ENCODE results near the gene NEIL3.

GRCh38 chr4:177396352-177396751, 86.7 kb downstream of the NEIL3 start:
- no peak for TF ChIP-seq CTCF (IDR thresholded peaks at IDR 0.05)
- TF ChIP-seq POLR2A (IDR thresholded peaks at IDR 0.05), result no peak

Data from sigmoid colon (tissue), 3 donors.